SJSA1 (cell line): ENCODE data around the gene PPP4R4. TPM values are rescaled to one million over a fixed set of nuclear protein-coding genes. Genes with fewer than 3 reads are reported as not detected.
"Not testable (repeated sequence)": the region's sequence is repeated elsewhere in the genome, so short reads cannot be mapped to it uniquely, and the experiment has no call there.

Source experiments
- DNase-seq, 2 experiments: peaks; one replicate each; pipeline ENCODE4 v3.0.0-alpha.2; 2015 to 2020; ENCODE audit warnings: low spot score in 2 of 2, low read depth in 1 of 2
- H3K27ac ChIP-seq: fragments of 250-450 bp; sonication (Bioruptor Pico); 2 replicates; pipeline ENCODE4 v1.5.1; 2020; ENCODE audit warnings: mild to moderate bottlenecking, moderate library complexity
- H3K27me3 ChIP-seq: fragments of 250-450 bp; sonication (Bioruptor Pico); replicated peaks from 2 replicates; pipeline ENCODE4 v1.5.1; 2020; ENCODE audit warnings: mild to moderate bottlenecking, moderate library complexity
- H3K36me3 ChIP-seq: fragments of 250-450 bp; sonication (Bioruptor Pico); 2 replicates; pipeline ENCODE4 v1.5.1; 2020; ENCODE audit warnings: mild to moderate bottlenecking
- H3K4me1 ChIP-seq: fragments of 250-450 bp; sonication (Bioruptor Pico); replicated peaks from 2 replicates; pipeline ENCODE4 v1.6.1; 2021; ENCODE audit warnings: mild to moderate bottlenecking
- H3K4me3 ChIP-seq: fragments of 250-450 bp; sonication (Bioruptor Pico); 2 replicates; pipeline ENCODE4 v1.5.1; 2020; ENCODE audit warnings: mild to moderate bottlenecking
- H3K9me3 ChIP-seq: fragments of 250-450 bp; sonication (Bioruptor Pico); replicated peaks from 2 replicates; pipeline ENCODE4 v1.5.1; 2020; ENCODE audit warnings: mild to moderate bottlenecking
- total RNA-seq: library from RNA; depleted of rRNA; stranded (reverse); fragments of >200 nt; shearing (Covaris generic); gene quantifications from 2 replicates; pipeline ENCODE4 v1.2.3, GENCODE V29; 2014

Gene PPP4R4
- total RNA-seq, 1 experiment from 2014 or later: 1.00 TPM

GRCh38 chr14:94175747-94176146 lies 1.6 kb downstream of the PPP4R4 start:
- Histone ChIP-seq H3K36me3 (no peaks in the 10 kb centered on the region), H3K9me3 (no peaks in the 10 kb centered on the region; the same call in 1 of the 2 replicates), H3K4me1 (peaks cover 13% of the 10 kb centered on the region), H3K27me3 (peaks cover 16% of the 10 kb centered on the region; the same call in 1 of the 2 replicates), H3K4me3 (no peak overlapping the region), H3K27ac (no peak overlapping the region)
- no peak for DNase-seq

- peaks cover 4% of the 10 kb centered on the region for H3K4me1 ChIP-seq
- DNase-seq: no peak
- H3K27ac ChIP-seq: no peak overlapping the region
- no peak overlapping the region for H3K4me3 ChIP-seq
- no peaks in the 10 kb centered on the region; the same call in 1 of the 2 replicates for H3K9me3 ChIP-seq
- H3K27me3 ChIP-seq: peaks cover 16% of the 10 kb centered on the region; the same call in 1 of the 2 replicates
- no peaks in the 10 kb centered on the region for H3K36me3 ChIP-seq
Measured at GRCh38 chr14:94176808-94177207, 2.7 kb downstream of the PPP4R4 start.

- H3K27me3 ChIP-seq: peaks cover 16% of the 10 kb centered on the region; the same call in 1 of the 2 replicates
- no peak for DNase-seq
- H3K27ac ChIP-seq: no peak overlapping the region
- no peak overlapping the region for H3K4me3 ChIP-seq
- H3K4me1 ChIP-seq: peaks cover 4% of the 10 kb centered on the region
- no peaks in the 10 kb centered on the region; the same call in 1 of the 2 replicates for H3K9me3 ChIP-seq
- H3K36me3 ChIP-seq: no peaks in the 10 kb centered on the region
Measured at GRCh38 chr14:94177806-94178205, 3.7 kb downstream of the PPP4R4 start.

GRCh38 chr14:94179244-94179643 lies 5.1 kb downstream of the PPP4R4 start:
- Histone ChIP-seq H3K4me1 (peaks cover 3% of the 10 kb centered on the region), H3K27ac (no peak overlapping the region), H3K4me3 (no peak overlapping the region), H3K9me3 (no peaks in the 10 kb centered on the region; the same call in 1 of the 2 replicates), H3K36me3 (no peaks in the 10 kb centered on the region), H3K27me3 (peaks cover 16% of the 10 kb centered on the region; the same call in 1 of the 2 replicates)
- DNase-seq: no peak

GRCh38 chr14:94180655-94181271 lies 6.6 kb downstream of the PPP4R4 start:
- Histone ChIP-seq H3K27ac (no peak overlapping the region), H3K4me3 (no peak overlapping the region), H3K4me1 (no peaks in the 10 kb centered on the region), H3K36me3 (no peaks in the 10 kb centered on the region), H3K9me3 (no peaks in the 10 kb centered on the region), H3K27me3 (peaks cover 8% of the 10 kb centered on the region; the same call in 1 of the 2 replicates)
- peak in 1 of 2 experiments; percentile 34 for DNase-seq

- H3K9me3 ChIP-seq: no peaks in the 10 kb centered on the region
Measured at GRCh38 chr14:94181835-94182234, 7.7 kb downstream of the PPP4R4 start.

GRCh38 chr14:94192536-94192935 lies 18.4 kb downstream of the PPP4R4 start:
- Histone ChIP-seq H3K4me1 (no peaks in the 10 kb centered on the region), H3K27ac (no peak overlapping the region), H3K4me3 (no peak overlapping the region), H3K27me3 (no peaks in the 10 kb centered on the region), H3K36me3 (no peaks in the 10 kb centered on the region), H3K9me3 (no peaks in the 10 kb centered on the region)
- no peak for DNase-seq

More at GRCh38 chr14:94181835-94182234, 7.7 kb downstream of the PPP4R4 start:
- H3K36me3 ChIP-seq: no peaks in the 10 kb centered on the region
- peaks cover 6% of the 10 kb centered on the region; the same call in 1 of the 2 replicates for H3K27me3 ChIP-seq
- DNase-seq: no peak
- no peak overlapping the region for H3K4me3 ChIP-seq
- no peaks in the 10 kb centered on the region for H3K4me1 ChIP-seq
- no peak overlapping the region for H3K27ac ChIP-seq

- H3K4me3 ChIP-seq: no peak overlapping the region
- DNase-seq: no peak
- H3K27me3 ChIP-seq: no peaks in the 10 kb centered on the region
- H3K9me3 ChIP-seq: no peaks in the 10 kb centered on the region
- no peaks in the 10 kb centered on the region for H3K36me3 ChIP-seq
- H3K27ac ChIP-seq: no peak overlapping the region
- no peaks in the 10 kb centered on the region for H3K4me1 ChIP-seq
Measured at GRCh38 chr14:94193776-94194175, 19.7 kb downstream of the PPP4R4 start.

- DNase-seq: no peak
- Histone ChIP-seq H3K4me3 (no peak overlapping the region), H3K27me3 (no peaks in the 10 kb centered on the region), H3K9me3 (no peaks in the 10 kb centered on the region), H3K27ac (no peak overlapping the region), H3K36me3 (no peaks in the 10 kb centered on the region), H3K4me1 (no peaks in the 10 kb centered on the region)
Measured at GRCh38 chr14:94196057-94196456, 21.9 kb downstream of the PPP4R4 start.

GRCh38 chr14:94203473-94204210 lies 29.5 kb downstream of the PPP4R4 start:
- DNase-seq: no peak
- Histone ChIP-seq H3K27me3 (0 out of 2 replicates have a peak, but pooled peaks cover 3% of the 10 kb centered on the region), H3K9me3 (no peaks in the 10 kb centered on the region), H3K27ac (no peak overlapping the region), H3K4me1 (no peaks in the 10 kb centered on the region), H3K36me3 (no peaks in the 10 kb centered on the region), H3K4me3 (no peak overlapping the region)

- Histone ChIP-seq H3K4me1 (no peaks in the 10 kb centered on the region), H3K36me3 (no peaks in the 10 kb centered on the region), H3K9me3 (peaks cover 4% of the 10 kb centered on the region; the same call in 1 of the 2 replicates), H3K27ac (no peak overlapping the region), H3K4me3 (no peak overlapping the region), H3K27me3 (no peaks in the 10 kb centered on the region)
- no peak for DNase-seq
Measured at GRCh38 chr14:94213021-94213420, 38.9 kb downstream of the PPP4R4 start.

GRCh38 chr14:94213741-94214140 lies 39.6 kb downstream of the PPP4R4 start:
- H3K4me3 ChIP-seq: no peak overlapping the region
- H3K4me1 ChIP-seq: no peaks in the 10 kb centered on the region
- H3K27me3 ChIP-seq: no peaks in the 10 kb centered on the region
- H3K27ac ChIP-seq: no peak overlapping the region
- peaks cover 4% of the 10 kb centered on the region; the same call in 1 of the 2 replicates for H3K9me3 ChIP-seq
- DNase-seq: no peak
- no peaks in the 10 kb centered on the region for H3K36me3 ChIP-seq

GRCh38 chr14:94217116-94217515 lies 43.0 kb downstream of the PPP4R4 start:
- DNase-seq: no peak
- no peak overlapping the region for H3K4me3 ChIP-seq
- peaks cover 4% of the 10 kb centered on the region; the same call in 1 of the 2 replicates for H3K9me3 ChIP-seq
- H3K36me3 ChIP-seq: no peaks in the 10 kb centered on the region
- no peaks in the 10 kb centered on the region for H3K27me3 ChIP-seq
- H3K27ac ChIP-seq: no peak overlapping the region
- no peaks in the 10 kb centered on the region for H3K4me1 ChIP-seq

GRCh38 chr14:94218198-94218886 lies 44.2 kb downstream of the PPP4R4 start:
- not testable (repeated sequence) for H3K4me1 ChIP-seq, H3K36me3 ChIP-seq, H3K27ac ChIP-seq, DNase-seq, H3K27me3 ChIP-seq, H3K9me3 ChIP-seq, H3K4me3 ChIP-seq
